PC-9 (cell line): Measurements from ENCODE around the gene SNRNP25.

Experiments used
- EZH2 ChIP-seq: fragments of 200-600 bp; sonication (generic); IDR thresholded peaks from 2 replicates; pipeline ENCODE4 v1.8.0; 2017; ENCODE audit warnings: antibody characterized with exemption, low read depth
- TF ChIP-seq, protein P1 (sequence below): fragments of 200-600 bp; sonication (generic); conservative IDR thresholded peaks from 2 replicates; pipeline ENCODE4 v1.6.1; 2017; ENCODE audit warnings: mixed run types, antibody characterized with exemption, mild to moderate bottlenecking, moderate library complexity

GRCh38 chr16:91484-91883, 37.9 kb downstream of the SNRNP25 start:
- TF ChIP-seq, protein P1, sequence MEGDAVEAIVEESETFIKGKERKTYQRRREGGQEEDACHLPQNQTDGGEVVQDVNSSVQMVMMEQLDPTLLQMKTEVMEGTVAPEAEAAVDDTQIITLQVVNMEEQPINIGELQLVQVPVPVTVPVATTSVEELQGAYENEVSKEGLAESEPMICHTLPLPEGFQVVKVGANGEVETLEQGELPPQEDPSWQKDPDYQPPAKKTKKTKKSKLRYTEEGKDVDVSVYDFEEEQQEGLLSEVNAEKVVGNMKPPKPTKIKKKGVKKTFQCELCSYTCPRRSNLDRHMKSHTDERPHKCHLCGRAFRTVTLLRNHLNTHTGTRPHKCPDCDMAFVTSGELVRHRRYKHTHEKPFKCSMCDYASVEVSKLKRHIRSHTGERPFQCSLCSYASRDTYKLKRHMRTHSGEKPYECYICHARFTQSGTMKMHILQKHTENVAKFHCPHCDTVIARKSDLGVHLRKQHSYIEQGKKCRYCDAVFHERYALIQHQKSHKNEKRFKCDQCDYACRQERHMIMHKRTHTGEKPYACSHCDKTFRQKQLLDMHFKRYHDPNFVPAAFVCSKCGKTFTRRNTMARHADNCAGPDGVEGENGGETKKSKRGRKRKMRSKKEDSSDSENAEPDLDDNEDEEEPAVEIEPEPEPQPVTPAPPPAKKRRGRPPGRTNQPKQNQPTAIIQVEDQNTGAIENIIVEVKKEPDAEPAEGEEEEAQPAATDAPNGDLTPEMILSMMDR, result no peak
- TF ChIP-seq EZH2, result no peak
